HT1080 (cell line): ENCODE measurements around the gene CACNA2D1. TPM values are rescaled to one million over a fixed set of nuclear protein-coding genes. Genes with fewer than 3 reads are reported as not detected.
"Not testable (repeated sequence)": the region's sequence is repeated elsewhere in the genome, so short reads cannot be mapped to it uniquely, and the experiment has no call there.

Source experiments
- DNase-seq: peaks from one replicate; pipeline ENCODE4 v3.0.0-alpha.2; 2015; ENCODE audit warnings: low read depth
- total RNA-seq: library from RNA; depleted of rRNA; stranded (reverse); fragments of >200 nt; shearing (Covaris generic); gene quantifications from 2 replicates; pipeline ENCODE4 v1.2.3, GENCODE V29; 2014

The CACNA2D1 gene
- total RNA-seq, 1 experiment from 2014 or later: 11.9 TPM

DNA sequence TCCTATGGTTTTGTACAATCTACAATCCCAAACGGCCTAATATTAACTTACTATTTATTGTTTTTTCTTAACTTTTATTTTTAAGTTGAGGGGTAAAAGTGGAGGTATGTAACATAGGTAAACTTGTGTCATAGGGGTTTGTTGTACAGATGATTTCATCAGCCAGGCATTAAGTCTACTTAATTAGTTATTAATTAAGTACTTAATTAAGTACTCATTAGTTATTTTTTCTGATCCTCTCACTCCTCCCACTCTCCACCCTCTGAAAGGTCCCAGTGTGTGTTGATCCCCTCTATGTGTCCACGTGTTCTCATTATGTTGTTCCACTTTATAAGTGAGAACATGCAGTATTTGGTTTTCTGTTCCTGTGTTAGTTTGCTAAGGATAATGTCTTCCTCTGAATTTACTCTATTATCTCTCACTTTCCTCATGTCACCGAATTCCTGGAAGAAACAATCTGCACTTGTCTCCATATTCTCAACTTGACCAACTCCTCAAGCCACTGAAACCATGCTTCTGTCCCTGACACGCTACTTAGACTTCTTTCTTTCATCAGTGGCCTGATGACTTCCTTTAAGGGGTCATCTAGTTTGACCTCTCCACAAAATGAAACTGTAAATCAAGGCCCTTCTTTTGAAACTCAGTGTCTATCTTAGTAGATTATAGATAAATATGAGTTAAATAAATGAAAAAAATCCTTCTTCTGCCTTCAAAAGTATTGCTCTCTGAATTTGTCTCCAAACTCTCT is 9.1 kb downstream of the CACNA2D1 start:
- no peak for DNase-seq

DNA sequence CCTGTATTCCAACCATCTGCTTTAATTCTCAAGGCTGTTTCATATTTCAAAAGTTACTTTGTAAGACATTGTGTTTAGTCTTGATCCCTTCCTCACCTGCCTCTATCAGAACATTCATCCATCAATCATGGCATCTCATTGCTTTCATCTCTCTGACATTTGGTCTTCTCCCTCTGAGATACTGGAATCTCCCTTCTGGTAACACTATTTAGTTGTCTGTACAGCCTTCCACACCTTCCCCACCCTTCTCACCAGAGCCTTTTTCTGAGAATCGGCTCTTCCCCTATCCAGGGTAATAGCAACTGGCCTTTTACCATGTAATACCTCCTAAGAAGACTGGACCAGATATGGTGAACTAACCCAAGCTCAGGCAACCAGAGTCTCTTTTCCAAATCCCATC is 10.1 kb downstream of the CACNA2D1 start:
- no peak for DNase-seq

DNA sequence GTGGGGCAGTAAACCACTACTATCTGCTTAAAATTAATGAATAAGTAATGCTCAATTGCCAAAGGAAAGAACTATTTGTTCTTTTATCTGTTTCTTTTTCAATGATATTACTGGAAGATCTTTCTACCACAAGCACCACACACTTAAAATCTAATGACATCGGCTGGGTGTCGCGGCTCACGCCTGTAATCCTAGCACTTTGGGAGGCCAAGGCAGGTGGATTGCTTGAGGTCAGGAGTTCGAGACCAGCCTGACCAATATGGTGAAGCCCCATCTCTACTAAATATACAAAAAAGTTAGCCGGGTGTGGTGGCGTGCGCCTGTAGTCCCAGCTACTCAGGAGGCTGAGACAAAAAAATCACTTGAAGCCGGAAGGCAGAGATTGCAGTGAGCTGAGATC is 10.8 kb downstream of the CACNA2D1 start:
- DNase-seq: not testable (repeated sequence)

DNA sequence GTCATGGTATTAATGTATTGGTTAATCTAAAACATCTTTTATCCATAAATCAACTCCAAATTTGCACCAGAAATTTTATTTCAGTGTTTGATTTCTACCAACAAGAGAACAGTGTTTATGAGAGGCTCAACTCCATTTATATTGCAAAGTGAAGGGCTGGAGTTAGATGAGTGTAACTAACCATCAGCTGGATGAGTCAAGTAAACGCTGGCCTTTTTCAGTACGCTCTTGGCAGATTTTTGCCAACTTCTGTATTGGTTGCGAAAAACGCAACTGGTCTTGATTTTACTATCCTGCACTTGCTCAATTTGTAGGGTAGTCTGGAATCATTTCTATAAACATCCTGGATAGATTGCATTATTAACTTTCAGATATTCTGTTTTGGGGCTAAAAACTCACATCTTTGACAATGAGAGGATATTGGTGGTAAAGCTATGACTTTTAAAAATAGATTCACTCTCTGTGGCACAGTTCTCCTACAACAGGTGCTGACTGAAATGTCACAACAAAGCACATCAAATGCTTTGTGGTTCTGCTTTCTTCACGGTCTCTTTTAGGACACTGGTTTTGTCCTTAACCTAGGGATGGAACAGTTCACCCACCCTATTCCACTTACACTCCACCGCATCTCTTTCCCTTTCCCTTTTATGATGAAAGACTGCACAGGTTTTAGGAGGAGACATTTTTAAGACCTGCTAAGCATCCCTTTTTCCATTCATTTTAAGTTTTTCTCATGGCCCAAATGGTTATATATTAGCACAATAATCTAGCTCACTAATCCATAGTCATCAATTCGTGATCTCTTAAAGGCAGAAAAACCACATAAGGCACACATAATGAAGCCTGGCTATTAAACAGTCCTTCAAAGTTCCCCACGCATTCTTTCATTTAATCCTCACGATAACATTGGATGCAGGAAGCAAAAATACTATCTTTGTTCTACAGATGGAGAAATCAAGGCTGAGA is 12.8 kb downstream of the CACNA2D1 start:
- DNase-seq: no peak

DNA sequence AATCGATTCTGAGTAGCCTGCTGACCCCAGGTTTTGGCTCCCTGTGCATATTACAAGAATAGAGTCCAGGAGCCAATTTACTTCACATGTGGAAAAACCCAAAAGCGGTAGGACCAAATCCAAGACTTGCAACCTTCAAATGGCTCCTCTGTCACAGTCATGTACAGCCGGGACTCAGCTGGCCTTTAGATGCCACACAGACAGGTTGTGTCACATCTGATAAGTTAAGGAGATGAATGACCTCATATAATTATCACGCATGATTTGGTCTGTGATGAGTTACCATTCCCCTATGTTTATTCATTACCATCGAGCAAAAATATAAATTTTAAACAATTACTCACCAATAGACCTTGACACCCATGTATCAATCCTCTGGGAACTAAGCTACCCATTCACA is 14.2 kb downstream of the CACNA2D1 start:
- no peak for DNase-seq

DNA sequence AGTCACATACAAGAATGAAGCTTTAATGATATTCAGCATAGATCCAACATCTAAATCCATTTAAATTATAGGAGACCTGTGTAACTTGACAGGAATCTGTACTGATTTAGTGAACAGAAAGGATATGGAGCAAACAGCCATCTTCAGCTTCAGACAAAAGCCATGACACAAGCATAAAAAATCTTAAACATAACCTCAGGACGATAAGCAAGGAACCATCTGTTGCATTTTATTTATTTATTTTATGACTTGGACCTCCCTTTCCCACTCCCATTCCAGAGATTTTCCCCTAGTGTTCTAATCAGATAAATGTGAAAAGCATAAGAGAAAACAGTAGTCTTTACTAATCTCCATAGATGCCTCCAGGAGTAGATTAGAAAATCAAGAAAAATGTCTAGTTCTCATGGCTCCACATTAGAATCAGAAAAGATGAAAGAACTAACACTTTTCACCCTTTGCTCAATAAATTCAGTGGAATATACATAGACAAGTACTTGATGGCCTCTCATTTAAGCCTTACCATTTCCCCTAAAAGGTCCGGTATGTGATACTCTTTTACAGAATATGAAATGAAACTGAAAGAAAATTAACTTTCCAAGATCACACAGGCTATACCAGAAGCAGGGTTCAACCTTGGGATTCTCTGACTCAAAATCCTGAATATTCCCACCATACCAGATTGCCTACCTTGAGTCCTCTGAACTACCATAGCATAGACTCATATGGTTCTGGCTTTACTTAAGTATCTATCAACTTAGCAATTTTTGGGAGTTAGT is 15.2 kb downstream of the CACNA2D1 start:
- DNase-seq: peak; percentile 2

DNA sequence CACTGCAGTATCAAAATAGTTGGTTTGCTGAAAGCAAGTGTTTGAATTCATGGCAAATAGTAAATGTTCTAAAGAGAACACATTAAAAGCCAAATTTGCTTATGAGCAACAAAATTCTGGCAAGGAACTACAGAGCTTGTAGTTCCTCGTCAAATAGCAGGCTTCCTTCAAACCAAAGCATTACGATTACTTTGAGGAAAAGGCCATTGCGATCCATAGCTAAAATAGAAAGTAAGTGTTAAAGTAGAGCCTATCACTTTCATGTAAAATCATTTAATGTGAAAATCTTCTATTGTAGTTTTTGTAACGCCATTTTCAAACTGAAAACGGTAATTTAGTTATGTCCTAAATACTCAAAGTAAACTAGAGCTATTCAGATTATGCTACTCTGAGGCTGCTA is 20.1 kb downstream of the CACNA2D1 start:
- DNase-seq: no peak

GRCh38 chr7:82419200-82419599 is 24.4 kb downstream of the CACNA2D1 start:
- no peak for DNase-seq

- DNase-seq: no peak
These were observed 25.7 kb downstream of the CACNA2D1 start for GRCh38 chr7:82417898-82418297.

- DNase-seq: no peak
These were observed 27.2 kb downstream of the CACNA2D1 start for GRCh38 chr7:82416402-82416801.

GRCh38 chr7:82414389-82414788 is 29.2 kb downstream of the CACNA2D1 start:
- no peak for DNase-seq

GRCh38 chr7:82413237-82413636 is 30.3 kb downstream of the CACNA2D1 start:
- DNase-seq: no peak

DNA sequence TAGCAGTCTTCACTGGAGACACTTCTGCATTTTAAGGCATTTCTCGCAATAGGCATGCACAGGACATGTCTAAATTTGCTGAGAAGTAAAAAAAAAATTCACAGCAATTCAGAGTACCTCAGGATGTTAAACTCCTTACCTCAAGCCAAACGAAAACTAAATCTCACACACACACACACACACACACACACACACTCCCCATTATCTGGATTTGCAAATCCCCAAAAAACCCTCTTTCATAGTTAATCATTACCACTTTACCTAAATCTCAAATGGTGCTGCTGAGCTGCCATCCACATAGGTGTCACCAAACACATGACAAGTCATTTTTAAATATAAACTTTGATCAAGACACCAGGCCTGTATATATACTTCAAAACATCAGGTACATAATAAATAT is 31.8 kb downstream of the CACNA2D1 start:
- DNase-seq: no peak

DNA sequence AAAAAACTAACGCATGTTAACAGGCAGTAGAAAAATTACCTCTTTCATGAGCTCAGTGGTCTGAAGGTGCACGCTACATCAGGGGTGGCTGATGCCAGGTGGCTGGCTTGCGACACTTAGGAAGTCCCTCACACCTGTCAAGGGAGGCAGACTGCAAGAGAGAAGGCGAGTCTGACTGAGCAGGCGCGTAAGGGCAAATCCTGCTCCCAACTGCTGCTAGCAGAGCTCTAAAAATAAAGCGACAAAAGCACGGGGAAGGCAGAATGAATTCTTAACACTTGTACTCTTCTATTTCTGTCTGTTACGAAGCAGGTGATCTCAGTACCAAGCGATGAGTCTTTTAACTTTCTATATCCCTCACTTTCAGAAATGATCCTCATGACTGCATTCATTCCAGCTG is 33.1 kb downstream of the CACNA2D1 start:
- no peak for DNase-seq

- DNase-seq: no peak
These were observed 36.6 kb downstream of the CACNA2D1 start for GRCh38 chr7:82406937-82407336.

DNA sequence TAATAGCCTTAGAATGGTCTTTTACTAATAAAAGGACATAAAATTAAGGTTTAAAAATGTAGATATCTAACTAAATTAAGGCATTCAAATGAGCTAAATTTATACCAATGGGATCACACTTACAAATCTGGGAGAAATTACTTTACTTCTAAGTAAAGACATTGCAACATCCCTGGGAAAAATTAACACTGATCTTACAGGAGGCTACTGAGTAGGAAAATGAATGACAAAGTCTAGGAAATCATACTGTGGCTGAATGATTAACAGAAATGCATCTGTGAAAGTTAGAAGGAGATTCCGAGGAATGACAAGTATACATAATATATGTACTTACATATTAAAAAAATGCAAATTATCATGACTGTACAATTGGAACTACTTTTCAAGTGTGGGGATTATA is 38.3 kb downstream of the CACNA2D1 start:
- no peak for DNase-seq

- no peak for DNase-seq
These were observed 38.9 kb downstream of the CACNA2D1 start for GRCh38 chr7:82404652-82405051.

- no peak for DNase-seq
These were observed 39.5 kb downstream of the CACNA2D1 start for GRCh38 chr7:82404094-82404493.

- no peak for DNase-seq
These were observed 45.6 kb downstream of the CACNA2D1 start for GRCh38 chr7:82397879-82398524.

DNA sequence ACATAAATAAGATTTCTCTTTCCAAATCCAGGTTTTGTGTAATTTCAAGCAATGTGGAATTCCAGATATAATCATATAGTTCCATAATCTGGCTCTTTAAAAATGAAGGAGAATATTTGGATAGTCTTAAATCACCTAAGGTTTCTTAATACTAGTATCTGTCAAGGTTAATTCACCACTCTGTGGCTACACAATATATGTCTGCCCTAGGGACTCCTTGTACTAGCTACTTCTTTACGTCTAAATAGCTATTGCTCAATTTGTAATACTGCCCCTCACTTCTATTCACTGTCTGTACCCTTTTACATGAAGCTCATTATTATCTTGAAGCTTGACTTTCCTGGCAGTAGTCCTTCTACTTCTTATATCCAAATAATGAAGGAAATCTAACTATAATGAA is 47.2 kb downstream of the CACNA2D1 start:
- no peak for DNase-seq

GRCh38 chr7:82395147-82395546 is 48.4 kb downstream of the CACNA2D1 start:
- no peak for DNase-seq
